HepG2 (cell line): ENCODE measurements around the gene ZER1. TPM values are rescaled to one million over a fixed set of nuclear protein-coding genes. Genes with fewer than 3 reads are reported as not detected.
A peak's percentile ranks its signal among the peaks of the same experiment; 100 is the strongest.

Source experiments
- ARID5B ChIP-seq: IDR thresholded peaks from 2 replicates; pipeline ENCODE4 v1.4.0; 2020; ENCODE audit warnings: mild to moderate bottlenecking, missing genetic modification reagents
- ASH2L ChIP-seq: fragments of 300-600, 200-600 bp; sonication (generic); IDR thresholded peaks from 2 replicates; pipeline ENCODE4 v1.7.0; 2017; ENCODE audit warnings: low read depth, mild to moderate bottlenecking, moderate library complexity, mixed read lengths, low read length; ENCODE audit not compliant: insufficient read length
- CHCHD3 ChIP-seq: sonication (generic); formaldehyde crosslinking; IDR thresholded peaks from 2 replicates; pipeline ENCODE4 v1.8.0; 2022; ENCODE audit warnings: mild to moderate bottlenecking, missing genetic modification reagents, moderate library complexity
- DR1 ChIP-seq: sonication (generic); formaldehyde crosslinking; IDR thresholded peaks from 2 replicates; pipeline ENCODE4 v1.8.0; 2021; ENCODE audit warnings: mild to moderate bottlenecking, missing genetic modification reagents, inconsistent platforms
- ELF1 ChIP-seq: sonication (generic); formaldehyde crosslinking; IDR thresholded peaks from 2 replicates; pipeline ENCODE4 v1.4.0; 2020; ENCODE audit warnings: missing genetic modification reagents
- ETV5 ChIP-seq: IDR thresholded peaks from 2 replicates; pipeline ENCODE4 v1.6.1; 2018; ENCODE audit warnings: missing biosample characterization, missing genetic modification reagents, inconsistent platforms, borderline replicate concordance
- HDAC6 ChIP-seq: fragments of 200-600 bp; sonication (generic); IDR thresholded peaks from 2 replicates; pipeline ENCODE4 v1.7.0; 2017; ENCODE audit warnings: mild to moderate bottlenecking, antibody characterized with exemption, low read length, low read depth
- MED1 ChIP-seq: sonication (generic); formaldehyde crosslinking; IDR thresholded peaks from 2 replicates; pipeline ENCODE4 v1.4.0; 2020; ENCODE audit warnings: missing genetic modification reagents
- NR0B2 ChIP-seq: sonication (generic); formaldehyde crosslinking; IDR thresholded peaks from 2 replicates; pipeline ENCODE4 v1.4.0; 2020; ENCODE audit warnings: mild to moderate bottlenecking, missing genetic modification reagents
- SALL1 ChIP-seq: sonication (generic); formaldehyde crosslinking; IDR thresholded peaks from 2 replicates; pipeline ENCODE4 v1.8.0; 2022; ENCODE audit warnings: mild to moderate bottlenecking, missing genetic modification reagents
- SMYD3 ChIP-seq: sonication (generic); formaldehyde crosslinking; IDR thresholded peaks from 2 replicates; pipeline ENCODE4 v1.8.1; 2023; ENCODE audit warnings: mild to moderate bottlenecking, missing genetic modification reagents
- TAF1 ChIP-seq: sonication (generic); formaldehyde crosslinking; IDR thresholded peaks from 2 replicates; pipeline ENCODE4 v1.4.0; 2020; ENCODE audit warnings: missing genetic modification reagents
- YEATS2 ChIP-seq: sonication (generic); formaldehyde crosslinking; IDR thresholded peaks from 2 replicates; pipeline ENCODE4 v1.4.0; 2020; ENCODE audit warnings: missing genetic modification reagents, borderline replicate concordance
- ZFY ChIP-seq: sonication (generic); formaldehyde crosslinking; IDR thresholded peaks from 2 replicates; pipeline ENCODE4 v1.4.0; 2020; ENCODE audit warnings: missing genetic modification reagents
- ZNF460 ChIP-seq: sonication (generic); formaldehyde crosslinking; IDR thresholded peaks from 2 replicates; pipeline ENCODE4 v1.5.1; 2020; ENCODE audit warnings: missing genetic modification reagents, mild to moderate bottlenecking, borderline replicate concordance
- ZNF687 ChIP-seq: sonication (generic); formaldehyde crosslinking; IDR thresholded peaks from 2 replicates; pipeline ENCODE4 v1.5.1; 2020; ENCODE audit warnings: mild to moderate bottlenecking, missing genetic modification reagents, moderate library complexity
- ZNF770 ChIP-seq: sonication (generic); formaldehyde crosslinking; IDR thresholded peaks from 2 replicates; pipeline ENCODE4 v1.5.0; 2020; ENCODE audit warnings: mild to moderate bottlenecking, missing genetic modification reagents
- polyA plus RNA-seq, 8 experiments: library from polyadenylated mRNA; depleted of rRNA in 3 of 8; stranded (reverse) in 7 of 8; unstranded in 1 of 8; fragments of >200 nt; fragmentation: Illumina TruSeq in 4 of 8; extraction: Trizol in 4 of 8; gene quantifications; 2 replicates each; pipeline versions ENCODE4 v1.2.1 to v1.2.3, GENCODE V29; 2011 to 2016; ENCODE audit warnings: low read depth in 4 of 8, missing spikeins in 1 of 8, mixed read lengths in 1 of 8; ENCODE audit not compliant: insufficient read depth in 1 of 8
- total RNA-seq, 5 experiments: library from RNA; depleted of rRNA; stranded (reverse); fragments of >200 nt; fragmentation: Illumina TruSeq; extraction: Trizol; gene quantifications; 2 replicates each; pipeline ENCODE4 v1.2.3, GENCODE V29; 2016; ENCODE audit warnings: low read depth in 1 of 5

The ZER1 gene
- total and polyA plus RNA-seq, 2 of the 13 experiments (the other 11 are each of a cell fraction or from before 2014, with no cell fraction given): 7.7 to 40.0 TPM

GRCh38 chr9:128818099-128818838 lies 46.5 kb upstream of the ZER1 start, which contains the start of gene ENDOG (continued):
- TF ChIP-seq ARID5B (CRISPR knock-in tag) (peak; percentile 40; the same call in 1 of the 2 replicates), SALL1 (CRISPR knock-in tag) (peak; percentile 56; the same call in 1 of the 2 replicates), ZNF460 (no peak), YEATS2 (CRISPR knock-in tag) (peak; percentile 72; the same call in 1 of the 2 replicates), ZFY (peak; percentile 65), ZNF687 (CRISPR knock-in tag) (peak; percentile 77), CHCHD3 (CRISPR knock-in tag) (peak; percentile 15; the same call in 1 of the 2 replicates), NR0B2 (CRISPR knock-in tag) (peak; percentile 67; the same call in 1 of the 2 replicates), ETV5 (CRISPR knock-in tag) (peak; percentile 30; the same call in 1 of the 2 replicates), ELF1 (CRISPR knock-in tag) (peak; percentile 55), HDAC6 (no peak), MED1 (CRISPR knock-in tag) (peak; percentile 20; the same call in 1 of the 2 replicates), DR1 (CRISPR knock-in tag) (peak; percentile 89), TAF1 (peak; percentile 79), SMYD3 (CRISPR knock-in tag) (no peak), ZNF770 (CRISPR knock-in tag) (0 out of 2 replicates have a peak, but pooled peaks have one; percentile 11), ASH2L (peak; percentile 50)
